Melanocyte of skin (primary cell): ENCODE results near the gene TMEM43. TPM values are rescaled to one million over a fixed set of nuclear protein-coding genes. Genes with fewer than 3 reads are reported as not detected.

ENCODE experiments used
- total RNA-seq, 2 donors: library from RNA; depleted of rRNA; stranded (reverse); fragments of >200 nt; gene quantifications; 2 replicates each; pipeline ENCODE4 v1.2.3, GENCODE V29; 2012

Gene TMEM43
- 10 to 100 TPM; 38.9 to 53.9 TPM for total RNA-seq

GRCh38 chr3:14124615-14125192 lies at the start of gene TMEM43, which contains the start of gene CHCHD4:
Gene TMEM43 (plus strand): TSS chr3:14125052. CDS start chr3:14125194, 142 bp downstream.
Gene CHCHD4 (minus strand): TSS chr3:14124870. CDS start chr3:14124676, 194 bp downstream.

GRCh38 chr3:14178247-14179113 lies 53.6 kb downstream of the TMEM43 start, which contains the start of the genes LSM3 and XPC:
Gene LSM3 (plus strand): TSS chr3:14178817. CDS start chr3:14178861, 44 bp downstream.
Gene XPC (minus strand): TSS chr3:14178601. CDS start chr3:14178568, 33 bp downstream.

Other genes starting within 250 kb of the TMEM43 start
- gene WNT7A, start 245.0 kb upstream of the TMEM43 start, total RNA-seq: not detected
- 10 to 100 TPM in 1 of 2 donors, 1 to 10 TPM in 1; 9.3 to 27.3 TPM for gene CHCHD4, start 182 bp upstream of the TMEM43 start, total RNA-seq
- gene XPC, start 53.5 kb downstream of the TMEM43 start, total RNA-seq: 10 to 100 TPM; 29.9 to 34.3 TPM
- gene LSM3, start 53.8 kb downstream of the TMEM43 start, total RNA-seq: 10 to 100 TPM in 1 of 2 donors, 1 to 10 TPM in 1; 7.2 to 10.7 TPM